Dedifferentiated amniotic fluid mesenchymal stem cell (primary cell): Measurements from ENCODE around the gene SKIC2.
"Not testable (repeated sequence)": the region's sequence is repeated elsewhere in the genome, so short reads cannot be mapped to it uniquely, and the experiment has no call there.

Source experiments
- DNase-seq: peaks from one replicate; pipeline ENCODE4 v3.0.0-alpha.2; 2016; ENCODE audit errors: extremely low spot score

The SKIC2 gene

GRCh38 chr6:31958741-31959739 is at the start of gene SKIC2, which contains the start of gene NELFE:
SKIC2 (plus strand) TSS chr6:31959175; CDS start chr6:31959193, 18 bp downstream.
NELFE (minus strand) TSS chr6:31958971; CDS start chr6:31958446, 525 bp downstream.
- DNase-seq = peak; percentile 97

- DNase-seq = not testable (repeated sequence)
Measured at GRCh38 chr6:31909298-31909697, 49.7 kb upstream of the SKIC2 start.

- DNase-seq = no peak
Measured at GRCh38 chr6:31911826-31912585, 47.0 kb upstream of the SKIC2 start.

DNA sequence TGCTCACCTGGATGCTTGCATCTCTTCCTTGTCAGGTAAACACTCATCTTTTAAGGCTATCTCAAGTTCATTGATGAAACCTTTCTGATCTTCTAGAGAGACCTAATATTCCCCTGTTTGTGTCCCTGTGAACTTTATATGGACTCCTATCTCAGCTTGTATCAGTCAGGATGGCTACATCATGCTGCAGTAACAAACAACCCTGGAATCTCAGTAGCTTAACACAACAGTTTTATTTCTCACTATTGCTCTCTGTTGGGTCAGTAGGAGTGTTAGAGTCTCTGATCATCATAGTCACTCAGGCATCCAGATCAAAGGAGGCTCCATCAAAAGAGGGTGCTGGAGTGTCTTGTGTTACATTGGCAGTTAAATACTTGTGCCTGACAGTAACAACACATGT is 43.6 kb upstream of the SKIC2 start:
- no peak for DNase-seq

- no peak for DNase-seq
Measured at GRCh38 chr6:31915756-31916155, 43.2 kb upstream of the SKIC2 start.

GRCh38 chr6:31918069-31918720 is 40.8 kb upstream of the SKIC2 start:
- DNase-seq = no peak

DNA sequence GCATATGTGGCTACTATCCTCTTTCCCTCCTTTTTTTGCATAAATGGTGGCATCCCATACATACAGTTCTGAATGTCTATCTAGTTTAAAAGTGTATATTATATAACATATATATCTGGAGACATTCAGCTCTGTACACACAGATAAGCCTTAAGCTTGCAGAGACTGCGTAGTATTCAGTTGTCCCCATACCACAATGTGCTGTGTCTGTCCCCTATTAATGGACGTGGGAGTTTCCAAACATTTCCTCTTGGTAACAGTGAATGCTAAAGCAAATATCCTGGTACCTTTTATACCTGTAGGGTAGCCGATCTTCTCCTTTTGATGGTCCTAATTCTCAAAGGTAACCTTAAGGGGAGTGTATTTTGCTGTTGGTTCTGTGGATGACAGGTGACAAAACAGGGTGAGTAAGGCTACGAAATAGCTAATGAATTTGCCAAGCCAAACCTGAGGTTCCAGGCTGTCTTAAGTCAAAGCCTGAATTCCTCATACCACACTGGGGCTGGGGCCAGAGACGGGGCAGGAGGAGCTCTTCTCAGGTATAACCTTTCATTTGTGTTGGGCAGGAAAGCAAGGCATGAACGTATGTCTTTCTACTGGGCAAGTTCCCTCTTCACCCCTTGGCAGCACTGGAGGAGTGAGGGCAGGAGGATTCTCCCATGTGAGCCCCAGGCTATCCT is 39.2 kb upstream of the SKIC2 start:
- no peak for DNase-seq

DNA sequence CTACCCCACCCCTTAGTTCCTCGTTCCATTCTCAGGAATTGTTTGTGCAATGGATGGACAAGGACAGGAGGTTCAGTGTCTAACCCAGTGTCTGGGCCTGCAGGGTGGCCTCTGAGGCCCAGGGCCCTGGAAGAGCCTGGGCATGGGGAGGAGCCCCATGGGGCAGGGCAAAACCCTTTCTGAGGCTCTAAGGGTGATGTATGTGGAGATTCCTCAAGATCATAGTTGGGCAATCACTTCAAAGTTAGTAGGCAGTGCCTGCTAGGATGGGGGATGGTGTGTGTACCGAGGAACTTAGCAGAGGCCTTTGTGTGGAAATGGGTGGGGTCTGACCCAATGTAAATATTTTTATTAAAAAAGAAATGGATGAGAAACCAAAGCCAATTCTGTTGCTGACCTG is 38.2 kb upstream of the SKIC2 start:
- no peak for DNase-seq

- no peak for DNase-seq
Measured at GRCh38 chr6:31922942-31923341, 36.0 kb upstream of the SKIC2 start.

GRCh38 chr6:31927242-31927862 is 31.6 kb upstream of the SKIC2 start, which contains the start of gene C2:
C2 (plus strand) TSS chr6:31927717; CDS start chr6:31927753, 36 bp downstream.
- no peak for DNase-seq

GRCh38 chr6:31927863-31928671 is 30.9 kb upstream of the SKIC2 start:
- no peak for DNase-seq

DNA sequence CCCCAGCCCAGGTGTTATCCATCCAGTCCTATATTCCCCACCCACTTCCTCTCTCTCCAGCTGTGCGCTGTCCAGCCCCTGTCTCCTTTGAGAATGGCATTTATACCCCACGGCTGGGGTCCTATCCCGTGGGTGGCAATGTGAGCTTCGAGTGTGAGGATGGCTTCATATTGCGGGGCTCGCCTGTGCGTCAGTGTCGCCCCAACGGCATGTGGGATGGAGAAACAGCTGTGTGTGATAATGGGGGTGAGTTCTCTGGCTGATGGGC is 30.4 kb upstream of the SKIC2 start:
- no peak for DNase-seq

DNA sequence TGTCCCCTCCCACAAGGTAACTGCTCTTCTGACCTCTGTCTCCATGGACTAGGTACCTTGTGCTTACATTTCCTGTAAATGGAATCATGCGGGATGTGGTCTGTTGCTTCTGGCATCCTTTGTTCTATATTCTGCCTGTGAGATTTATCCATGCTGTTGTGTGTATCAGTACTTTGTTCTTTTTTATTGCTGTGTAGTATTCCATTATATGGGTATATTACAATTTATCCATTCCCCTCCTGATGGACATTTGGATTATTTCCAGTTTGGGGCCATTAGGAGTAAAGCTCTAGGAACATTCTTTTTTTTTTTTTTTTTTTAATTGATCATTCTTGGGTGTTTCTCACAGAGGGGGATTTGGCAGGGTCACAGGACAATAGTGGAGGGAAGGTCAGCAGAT is 28.0 kb upstream of the SKIC2 start:
- DNase-seq = no peak

GRCh38 chr6:31932137-31932536 is 26.8 kb upstream of the SKIC2 start:
- DNase-seq = not testable (repeated sequence)

DNA sequence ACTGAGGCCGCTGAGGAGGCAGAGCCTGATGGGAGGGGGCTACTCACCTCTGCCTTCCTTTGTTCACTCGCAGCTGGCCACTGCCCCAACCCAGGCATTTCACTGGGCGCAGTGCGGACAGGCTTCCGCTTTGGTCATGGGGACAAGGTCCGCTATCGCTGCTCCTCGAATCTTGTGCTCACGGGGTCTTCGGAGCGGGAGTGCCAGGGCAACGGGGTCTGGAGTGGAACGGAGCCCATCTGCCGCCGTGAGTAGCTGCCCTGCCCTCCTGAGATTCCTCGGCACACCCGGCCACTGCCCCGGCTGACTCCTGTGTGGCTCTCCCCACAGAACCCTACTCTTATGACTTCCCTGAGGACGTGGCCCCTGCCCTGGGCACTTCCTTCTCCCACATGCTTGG is 25.4 kb upstream of the SKIC2 start:
- DNase-seq = no peak

- no peak for DNase-seq
Measured at GRCh38 chr6:31935021-31935420, 24.0 kb upstream of the SKIC2 start.

DNA sequence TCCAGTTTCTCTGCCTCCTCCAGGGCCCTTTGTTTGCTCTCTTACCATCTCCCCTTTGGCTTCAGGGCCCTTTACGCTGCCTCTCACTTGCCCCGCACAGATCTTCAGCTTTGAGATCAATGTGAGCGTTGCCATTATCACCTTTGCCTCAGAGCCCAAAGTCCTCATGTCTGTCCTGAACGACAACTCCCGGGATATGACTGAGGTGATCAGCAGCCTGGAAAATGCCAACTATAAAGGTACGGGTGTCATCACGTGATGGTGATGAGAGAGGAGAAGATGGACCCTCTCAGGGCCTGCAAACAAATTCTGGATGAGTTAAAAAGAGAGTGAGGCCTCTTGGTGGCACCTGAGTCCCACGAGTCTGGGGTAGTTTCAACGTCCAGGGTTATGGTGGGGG is 23.2 kb upstream of the SKIC2 start:
- DNase-seq = no peak

GRCh38 chr6:31940256-31940664 is 18.7 kb upstream of the SKIC2 start:
- no peak for DNase-seq

DNA sequence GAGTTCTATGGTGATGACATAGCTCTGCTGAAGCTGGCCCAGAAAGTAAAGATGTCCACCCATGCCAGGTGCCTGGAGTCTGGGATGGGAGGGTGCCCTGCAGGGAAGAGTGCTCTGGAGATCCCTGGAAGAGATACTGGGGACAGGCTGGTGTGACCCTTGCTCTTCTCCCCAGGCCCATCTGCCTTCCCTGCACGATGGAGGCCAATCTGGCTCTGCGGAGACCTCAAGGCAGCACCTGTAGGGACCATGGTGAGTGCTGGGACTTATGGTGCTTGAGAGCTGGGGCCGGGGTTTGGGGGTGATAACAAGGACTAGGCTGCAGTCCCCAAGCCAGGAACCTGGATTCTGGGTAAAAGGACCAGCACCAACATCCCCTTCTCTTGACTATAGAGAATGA is 15.2 kb upstream of the SKIC2 start:
- no peak for DNase-seq

DNA sequence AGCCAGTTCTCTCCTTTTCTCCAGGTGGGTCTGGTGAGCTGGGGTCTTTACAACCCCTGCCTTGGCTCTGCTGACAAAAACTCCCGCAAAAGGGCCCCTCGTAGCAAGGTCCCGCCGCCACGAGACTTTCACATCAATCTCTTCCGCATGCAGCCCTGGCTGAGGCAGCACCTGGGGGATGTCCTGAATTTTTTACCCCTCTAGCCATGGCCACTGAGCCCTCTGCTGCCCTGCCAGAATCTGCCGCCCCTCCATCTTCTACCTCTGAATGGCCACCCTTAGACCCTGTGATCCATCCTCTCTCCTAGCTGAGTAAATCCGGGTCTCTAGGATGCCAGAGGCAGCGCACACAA is 13.8 kb upstream of the SKIC2 start:
- DNase-seq = no peak
